Body of pancreas (tissue), 4 donors: ENCODE measurements around the gene STAG2. TPM values are rescaled to one million over a fixed set of nuclear protein-coding genes. Genes with fewer than 3 reads are reported as not detected.

Experiments
- ATAC-seq: fragments of 150-250 bp; one replicate; pipeline ENCODE4 v1.9.1; 2016
- DNase-seq, 4 donors: peaks; one replicate each; pipeline ENCODE4 v3.0.0-alpha.2; 2019
- H3K27ac ChIP-seq, 4 donors: fragments of 200-600 bp; sonication (generic); 1 replicate in 3 of 4; 2 replicates in 1 of 4; pipeline versions ENCODE4 v1.5.1 to v1.6.1; 2016 to 2019; ENCODE audit warnings: mild to moderate bottlenecking in 1 of 4, mixed read lengths in 1 of 4, moderate library complexity in 1 of 4
- H3K27me3 ChIP-seq, 2 donors: fragments of 200-600 bp; sonication (generic); one replicate each; pipeline ENCODE4 v1.6.0; 2016; ENCODE audit warnings: mild to moderate bottlenecking in 1 of 2
- H3K36me3 ChIP-seq, 2 donors: fragments of 200-600 bp; sonication (generic); replicated peaks in 1 of 2; 2 replicates each; pipeline ENCODE4 v1.5.1; 2016; ENCODE audit warnings: low read depth in 2 of 2; ENCODE audit not compliant: insufficient read depth in 1 of 2
- H3K4me1 ChIP-seq: fragments of 200-600 bp; sonication (generic); one replicate; pipeline ENCODE4 v1.6.0; 2016
- H3K4me3 ChIP-seq, 2 donors: fragments of 200-600 bp; sonication (generic); 1 replicate in 1 of 2; 2 replicates in 1 of 2; pipeline ENCODE4 v1.5.1; 2016 to 2019
- H3K9me3 ChIP-seq, 3 donors: fragments of 200-600 bp; sonication (generic); 1 replicate in 2 of 3; 2 replicates in 1 of 3; pipeline ENCODE4 v1.5.1; 2016
- CTCF ChIP-seq, 7 experiments: fragments of 450-650 bp in 4 of 7; fragments of 200-600 bp in 3 of 7; sonication (generic) in 3 of 7; IDR thresholded peaks; one replicate each; pipeline ENCODE4 v1.5.1; 2016 to 2019; ENCODE audit warnings: antibody characterized with exemption in 7 of 7
- POLR2A ChIP-seq, 3 donors: fragments of 450-650 bp; IDR thresholded peaks; one replicate each; pipeline ENCODE4 v1.6.1; 2016; ENCODE audit warnings: antibody characterized with exemption in 3 of 3, mild to moderate bottlenecking in 2 of 3
- WGBS, 2 donors: methylation state at CpG; one replicate each; pipeline ENCODE4 v1.1.5; 2017; 5-methylcytosine and 5-hydroxymethylcytosine counted together
- intact Hi-C: fragments of 100-400 bp; cut with DNase I; formaldehyde crosslinking; loops from one replicate; pipeline ENCODE4 v1.15.1; 2023
- total RNA-seq, 2 donors: library from RNA; depleted of rRNA; stranded (reverse); fragments of >200 nt; gene quantifications; one replicate each; pipeline ENCODE4 v1.1.0, GENCODE V29; 2016

The STAG2 gene
- total RNA-seq, 2 donors from 2014 or later = 26.4 to 39.2 TPM

- no peak for ATAC-seq
- peaks cover 0 to 2% of the 10 kb centered on the region in 2 donors for H3K36me3 ChIP-seq
Observed at GRCh38 chrX:124085063-124085462, 123.6 kb downstream of the STAG2 start.

GRCh38 chrX:124086411-124086810, 124.9 kb downstream of the STAG2 start:
- Histone ChIP-seq H3K4me1 (no peaks in the 10 kb centered on the region), H3K36me3 (peaks cover 0 to 2% of the 10 kb centered on the region in 2 donors), H3K27ac (no peak overlapping the region), H3K4me3 (no peak overlapping the region), H3K9me3 (no peaks in the 10 kb centered on the region), H3K27me3 (no peaks in the 10 kb centered on the region)
- ATAC-seq (no peak), DNase-seq (no peak)
- WGBS, 2 donors = 50 to 59% methylated on average over 7 of the region's 7 CpGs
- no peak for TF ChIP-seq POLR2A (IDR thresholded peaks at IDR 0.05)
- TF ChIP-seq CTCF (IDR thresholded peaks at IDR 0.05) = no peak
- intact Hi-C loops = no loop called here

More at GRCh38 chrX:124085063-124085462, 123.6 kb downstream of the STAG2 start:
- intact Hi-C loops = no loop called here
- no peak for DNase-seq
- TF ChIP-seq POLR2A (IDR thresholded peaks at IDR 0.05) (no peak), CTCF (IDR thresholded peaks at IDR 0.05) (no peak)
- H3K4me3 ChIP-seq = no peak overlapping the region
- no peak overlapping the region for H3K27ac ChIP-seq
- no peaks in the 10 kb centered on the region for H3K27me3 ChIP-seq
- no peaks in the 10 kb centered on the region for H3K9me3 ChIP-seq
- 87 to 90% methylated on average over 2 of the region's 2 CpGs for WGBS, 2 donors
- no peaks in the 10 kb centered on the region for H3K4me1 ChIP-seq

- intact Hi-C loops = no loop called here
- 80 to 87% methylated on average over 5 to 6 of the region's 6 CpGs for WGBS, 2 donors
- no peak for ATAC-seq
Observed at GRCh38 chrX:124087000-124087746, 125.7 kb downstream of the STAG2 start.

GRCh38 chrX:124093222-124093621, 131.7 kb downstream of the STAG2 start:
- H3K36me3 ChIP-seq = no peaks in the 10 kb centered on the region
- 88 to 97% methylated on average over 4 of the region's 4 CpGs for WGBS, 2 donors
- H3K27me3 ChIP-seq = no peaks in the 10 kb centered on the region
- TF ChIP-seq POLR2A (IDR thresholded peaks at IDR 0.05) (no peak), CTCF (IDR thresholded peaks at IDR 0.05) (no peak)
- no peak for ATAC-seq
- no peak overlapping the region for H3K27ac ChIP-seq
- no peaks in the 10 kb centered on the region for H3K9me3 ChIP-seq
- H3K4me3 ChIP-seq = no peak overlapping the region
- no peaks in the 10 kb centered on the region for H3K4me1 ChIP-seq
- DNase-seq = no peak
- intact Hi-C loops = no loop called here

More at GRCh38 chrX:124087000-124087746, 125.7 kb downstream of the STAG2 start:
- Histone ChIP-seq H3K36me3 (peaks cover 0 to 2% of the 10 kb centered on the region in 2 donors), H3K27me3 (no peaks in the 10 kb centered on the region), H3K4me1 (no peaks in the 10 kb centered on the region), H3K27ac (no peak overlapping the region), H3K9me3 (no peaks in the 10 kb centered on the region), H3K4me3 (no peak overlapping the region)
- no peak for TF ChIP-seq CTCF (IDR thresholded peaks at IDR 0.05)
- DNase-seq = no peak

GRCh38 chrX:124097116-124097515, 135.6 kb downstream of the STAG2 start:
- Histone ChIP-seq H3K36me3 (no peaks in the 10 kb centered on the region), H3K27ac (no peak overlapping the region), H3K27me3 (no peaks in the 10 kb centered on the region), H3K4me3 (no peak overlapping the region), H3K9me3 (no peaks in the 10 kb centered on the region), H3K4me1 (no peaks in the 10 kb centered on the region)
- ATAC-seq = no peak
- TF ChIP-seq POLR2A (IDR thresholded peaks at IDR 0.05) (no peak), CTCF (IDR thresholded peaks at IDR 0.05) (no peak)
- 78 to 79% methylated on average over 2 of the region's 2 CpGs for WGBS, 2 donors
- intact Hi-C loops = no loop called here
- DNase-seq = no peak
